ENCODE data around the gene KIRREL3.

Gene KIRREL3

GRCh38 chr11:126901783-126902182 is 98.8 kb downstream of the KIRREL3 start:
- no peak for DNase-seq

DNA sequence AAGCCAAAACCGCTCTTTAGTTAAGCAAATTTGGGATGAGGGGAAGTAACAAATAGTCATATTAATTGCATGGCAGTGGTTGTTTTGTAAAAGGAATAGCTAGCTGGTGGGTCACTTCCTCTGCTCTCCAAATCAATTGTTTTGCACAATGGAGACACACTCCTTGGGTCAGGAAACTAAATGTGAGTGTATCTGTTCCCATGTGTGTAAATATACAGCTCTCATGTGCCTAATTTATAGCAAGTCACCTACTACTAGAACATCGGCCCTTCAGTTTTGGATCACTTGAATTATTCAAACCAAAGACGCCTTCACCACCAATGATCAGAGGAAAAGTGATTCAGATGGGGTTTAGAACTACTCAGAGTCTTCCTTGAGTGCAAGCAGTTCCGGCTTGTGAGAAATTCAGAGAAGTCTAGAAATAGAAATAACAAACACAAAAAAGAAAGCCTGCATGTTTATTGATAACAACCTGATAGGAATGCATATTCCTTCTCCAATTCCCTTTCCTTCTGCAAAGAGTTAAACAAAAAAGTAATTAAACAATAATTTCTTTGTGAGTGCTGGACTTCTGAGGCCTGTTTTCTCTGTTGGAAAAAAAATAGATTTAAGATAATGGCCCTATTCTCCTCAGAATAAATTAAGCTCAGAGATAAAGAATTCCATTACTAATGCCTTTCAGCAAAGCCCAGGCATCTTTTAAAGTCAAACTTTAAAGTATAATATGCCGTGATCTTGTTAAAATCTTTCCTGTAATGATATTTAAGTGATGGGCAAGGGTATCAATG is 100.4 kb downstream of the KIRREL3 start:
- DNase-seq, result no peak

DNA sequence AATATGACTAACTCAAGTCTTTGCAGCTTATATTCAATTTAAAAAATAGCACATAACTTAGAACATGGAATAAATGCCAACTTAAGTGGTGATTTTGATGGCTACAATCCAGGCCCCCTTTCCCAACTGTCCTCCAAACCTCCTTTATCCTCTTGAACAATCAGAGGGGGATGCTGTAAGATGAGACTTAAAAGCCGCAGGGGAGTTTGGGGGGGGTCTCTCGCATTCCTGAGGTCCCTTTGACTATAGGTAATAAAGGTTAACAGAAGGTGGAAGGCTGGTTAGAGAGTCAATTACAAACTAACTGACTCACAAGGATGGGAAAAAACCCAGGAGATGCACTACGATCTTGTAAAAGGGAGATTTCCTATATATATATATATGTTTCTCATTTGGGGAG is 101.8 kb downstream of the KIRREL3 start:
- no peak for DNase-seq

- no peak for DNase-seq
These were observed 103.1 kb downstream of the KIRREL3 start for GRCh38 chr11:126897430-126897829.

DNA sequence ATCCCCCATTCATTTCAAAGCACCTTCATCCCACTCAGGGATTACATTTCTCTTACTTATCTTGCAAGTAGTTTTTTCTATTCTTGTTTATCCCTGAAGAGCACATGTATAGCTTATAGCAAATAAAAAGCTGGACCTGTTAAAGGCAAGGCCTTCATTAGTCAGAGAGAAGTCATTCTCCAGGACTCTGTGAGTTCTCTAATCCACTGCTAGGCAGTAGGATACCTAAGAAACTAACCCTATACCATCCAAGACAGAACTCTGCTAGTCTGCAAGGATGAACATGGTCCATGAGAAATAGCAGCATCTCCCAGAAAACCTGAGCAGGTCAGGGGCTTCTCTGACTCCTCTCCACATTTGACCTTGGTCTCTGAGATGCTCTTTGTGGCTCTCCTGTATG is 104.5 kb downstream of the KIRREL3 start:
- DNase-seq, result no peak

DNA sequence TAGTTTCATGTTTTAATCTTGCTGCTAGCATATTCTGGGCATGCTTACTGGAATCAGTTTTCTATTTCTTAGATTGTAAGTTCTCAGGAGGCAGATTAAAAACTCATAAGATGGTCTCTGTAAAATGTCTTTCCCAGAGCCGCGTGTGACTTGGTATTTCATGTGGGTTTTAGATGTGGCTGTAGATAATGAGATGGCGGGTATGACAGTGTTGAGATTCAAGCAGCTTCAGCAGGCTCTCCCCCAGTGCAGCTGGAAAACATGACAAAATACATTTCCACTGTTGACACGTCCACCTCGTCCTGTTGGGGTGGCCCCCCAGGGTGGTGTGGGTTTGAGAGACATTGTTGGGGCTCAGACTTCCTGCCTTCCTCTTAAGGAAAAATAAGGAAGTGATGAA is 106.8 kb downstream of the KIRREL3 start:
- DNase-seq, result no peak

GRCh38 chr11:126892756-126893155 is 107.8 kb downstream of the KIRREL3 start:
- DNase-seq, result no peak

GRCh38 chr11:126891556-126892217 is 108.9 kb downstream of the KIRREL3 start:
- DNase-seq, result no peak

- DNase-seq, result no peak
These were observed 110.0 kb downstream of the KIRREL3 start for GRCh38 chr11:126890561-126890960.

DNA sequence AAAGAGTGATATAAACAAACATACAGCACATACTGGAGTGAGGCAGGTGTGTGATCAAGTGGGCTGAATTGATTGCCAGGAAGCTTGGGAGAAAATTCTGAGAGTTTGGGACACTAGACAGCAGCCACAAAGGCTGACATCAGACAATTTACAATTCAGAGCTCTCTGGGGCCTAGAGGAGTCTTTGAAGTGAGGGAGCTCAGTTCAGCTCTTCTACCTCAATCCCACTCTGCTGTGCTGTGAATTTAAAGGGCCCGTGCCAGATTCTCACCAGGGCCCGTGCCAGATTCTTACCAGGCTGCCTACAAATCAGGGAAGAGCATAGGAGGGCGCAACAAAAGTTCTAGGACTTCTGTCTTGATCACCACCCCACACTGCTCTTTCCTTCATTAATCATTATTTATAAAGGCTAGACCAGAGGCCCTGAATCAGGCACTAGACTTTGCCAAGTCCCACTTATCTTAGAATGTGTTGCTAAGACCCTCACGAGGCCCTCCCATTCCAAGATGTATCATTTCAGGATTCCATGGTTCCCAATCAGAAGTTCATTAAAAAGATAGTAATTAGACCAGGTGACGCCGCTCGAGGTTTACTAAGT is 112.4 kb downstream of the KIRREL3 start:
- DNase-seq, result no peak

- no peak for DNase-seq
These were observed 113.9 kb downstream of the KIRREL3 start for GRCh38 chr11:126886636-126887035.

DNA sequence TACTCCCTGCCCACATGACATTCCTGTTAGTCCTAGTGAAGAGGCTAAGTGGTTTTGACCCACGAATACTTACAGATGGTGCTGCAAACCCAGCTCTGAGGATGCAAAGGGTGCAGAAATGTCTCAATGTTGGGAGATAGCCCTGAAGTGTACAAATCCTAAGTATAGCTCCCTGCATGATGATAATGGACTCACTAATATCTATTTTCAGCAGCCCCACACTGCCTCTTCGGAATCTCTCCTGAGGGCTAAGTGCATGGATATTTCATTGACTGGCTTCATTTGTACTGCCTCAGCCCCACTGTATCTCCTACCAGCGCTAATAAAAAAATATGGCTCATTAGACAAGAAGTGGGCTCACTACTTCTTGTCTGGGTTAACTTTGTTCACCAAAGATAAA is 114.5 kb downstream of the KIRREL3 start:
- DNase-seq, result no peak

DNA sequence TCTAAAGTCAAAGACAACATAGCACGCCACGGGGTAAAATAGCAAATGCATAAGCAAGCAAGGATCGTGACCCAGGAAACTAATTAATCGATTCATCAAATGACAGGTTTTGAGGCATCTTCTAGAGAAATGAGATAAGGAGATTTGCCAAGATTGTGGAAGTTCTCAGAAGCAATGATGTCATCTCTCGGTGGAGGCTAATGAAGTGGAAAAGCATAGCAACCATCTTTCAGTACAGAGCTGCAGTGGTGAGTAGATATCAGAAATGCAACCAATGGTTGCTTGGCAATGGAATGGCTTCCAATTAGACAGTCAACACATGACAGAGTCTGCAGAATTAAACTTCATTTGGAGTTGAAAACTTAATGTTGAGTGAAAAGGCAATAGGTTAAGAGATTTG is 116.0 kb downstream of the KIRREL3 start:
- DNase-seq, result no peak

GRCh38 chr11:126884192-126884591 is 116.4 kb downstream of the KIRREL3 start:
- DNase-seq, result no peak

GRCh38 chr11:126880872-126881271 is 119.7 kb downstream of the KIRREL3 start:
- no peak for DNase-seq

DNA sequence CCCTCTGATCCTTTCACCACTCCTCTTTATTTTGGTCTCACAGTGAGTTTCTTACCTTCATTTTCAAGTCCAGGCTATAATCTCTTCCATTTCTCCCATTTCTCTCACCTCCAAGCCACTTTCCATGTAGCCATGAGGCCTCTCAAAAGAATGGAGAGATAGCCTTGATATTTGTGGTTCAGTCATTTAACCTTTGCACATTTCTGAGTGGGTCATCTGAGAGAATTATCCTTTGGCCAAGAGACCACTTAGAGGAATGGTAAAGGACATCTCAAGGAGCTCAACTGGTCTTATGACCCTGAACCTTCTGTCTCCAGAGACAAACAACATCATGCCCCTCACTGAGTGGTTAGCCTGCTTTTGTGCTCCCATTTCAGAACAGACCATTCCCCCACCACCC is 121.1 kb downstream of the KIRREL3 start:
- no peak for DNase-seq

- no peak for DNase-seq
These were observed 121.6 kb downstream of the KIRREL3 start for GRCh38 chr11:126878913-126879482.

GRCh38 chr11:126874831-126875230 is 125.7 kb downstream of the KIRREL3 start:
- no peak for DNase-seq

GRCh38 chr11:126874276-126874675 is 126.3 kb downstream of the KIRREL3 start:
- no peak for DNase-seq

DNA sequence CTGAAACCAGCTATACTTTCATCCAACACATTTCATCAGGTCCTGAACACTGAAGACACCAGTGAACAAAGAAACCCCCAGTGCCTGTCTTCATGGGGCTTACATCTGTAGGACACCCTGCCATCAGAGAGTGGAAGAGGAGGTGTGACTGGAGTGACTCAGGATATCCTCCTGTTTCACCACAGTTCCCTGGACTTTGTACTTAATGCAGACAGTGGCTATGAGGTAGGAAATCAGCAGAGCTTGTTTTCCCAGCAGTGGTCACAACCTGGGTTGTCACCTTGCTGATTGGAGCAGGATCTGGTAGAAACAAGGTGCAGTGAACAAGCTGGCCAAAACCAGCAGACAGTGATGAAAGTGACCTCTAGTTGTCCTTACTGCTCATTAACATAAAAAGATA is 128.8 kb downstream of the KIRREL3 start:
- DNase-seq, result no peak

DNA sequence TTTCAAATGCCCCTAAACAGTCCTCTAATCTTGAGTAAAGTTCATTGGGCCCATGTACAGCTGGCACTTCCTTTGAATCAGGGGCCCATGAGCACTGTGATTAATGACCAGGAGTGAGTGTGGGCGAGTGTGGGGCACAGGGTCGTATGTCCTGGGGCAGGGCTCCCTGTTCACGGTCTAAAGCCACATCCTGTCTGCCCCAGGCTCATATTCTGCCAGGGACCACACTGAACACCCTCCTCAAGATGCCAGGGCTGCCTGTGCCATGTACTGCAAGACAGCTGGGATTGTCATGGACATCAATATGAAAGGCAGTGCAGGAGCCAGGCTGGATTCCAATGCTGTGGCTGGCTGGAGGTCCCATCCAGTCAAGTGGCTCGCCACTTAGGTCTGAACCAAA is 130.5 kb downstream of the KIRREL3 start:
- no peak for DNase-seq

- DNase-seq, result no peak
These were observed 131.8 kb downstream of the KIRREL3 start for GRCh38 chr11:126868741-126869140.

DNA sequence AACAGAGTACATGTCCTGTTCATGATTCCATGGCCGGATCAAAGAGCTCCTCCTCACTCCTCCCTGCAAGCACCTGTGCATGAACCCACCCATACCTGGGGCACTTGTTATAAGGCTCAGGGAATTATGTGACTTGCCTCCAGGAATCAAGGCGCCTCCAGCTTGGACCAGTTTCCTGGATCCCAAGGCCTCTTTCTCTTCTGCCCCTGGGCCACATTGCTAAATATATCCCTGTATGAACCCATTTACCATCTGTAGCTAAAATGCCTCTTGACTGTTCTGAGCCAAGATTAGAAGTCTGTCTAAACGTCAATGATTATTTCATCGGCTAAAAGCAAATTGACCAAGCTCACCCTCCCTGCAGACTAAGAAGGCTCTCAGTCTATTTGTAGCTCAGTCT is 135.6 kb downstream of the KIRREL3 start:
- no peak for DNase-seq
